GM19328 (cell line): ENCODE measurements around the gene KIF6.
A peak's percentile ranks its signal among the peaks of the same experiment; 100 is the strongest.

Experiments
- ATAC-seq: cut with Tn5 transposase; IDR thresholded peaks from one replicate; pipeline ENCODE4 v1.9.1; 2021; ENCODE audit warnings: mild to moderate bottlenecking, moderate library complexity; ENCODE audit not compliant: unreplicated experiment

The KIF6 gene

GRCh38 chr6:39560915-39561314, 164.3 kb downstream of the KIF6 start:
- ATAC-seq: no peak

- ATAC-seq: no peak
Observed at GRCh38 chr6:39558591-39559190, 166.5 kb downstream of the KIF6 start.

DNA sequence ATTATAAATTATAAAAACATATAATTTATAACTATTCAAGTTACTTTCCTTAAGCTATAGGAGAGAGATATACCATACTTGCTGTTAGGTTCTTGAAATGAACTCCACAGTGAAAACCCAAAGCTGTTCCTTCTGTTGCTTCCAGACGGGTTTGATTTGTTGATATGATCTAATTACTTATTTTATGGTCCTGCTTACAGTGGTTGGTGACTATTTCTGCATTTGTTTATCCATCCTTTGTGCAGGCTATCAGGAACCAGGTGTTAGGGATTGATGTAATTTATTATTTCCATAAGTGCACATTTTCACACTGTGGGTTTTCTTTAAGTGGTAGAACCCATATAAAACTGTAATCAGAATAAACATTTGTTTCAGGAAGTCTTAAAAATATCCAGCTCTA, 167.1 kb downstream of the KIF6 start:
- no peak for ATAC-seq

GRCh38 chr6:39555136-39555535, 170.1 kb downstream of the KIF6 start:
- no peak for ATAC-seq

GRCh38 chr6:39553860-39554802, 171.1 kb downstream of the KIF6 start:
- ATAC-seq: no peak

GRCh38 chr6:39553029-39553428, 172.2 kb downstream of the KIF6 start:
- no peak for ATAC-seq

DNA sequence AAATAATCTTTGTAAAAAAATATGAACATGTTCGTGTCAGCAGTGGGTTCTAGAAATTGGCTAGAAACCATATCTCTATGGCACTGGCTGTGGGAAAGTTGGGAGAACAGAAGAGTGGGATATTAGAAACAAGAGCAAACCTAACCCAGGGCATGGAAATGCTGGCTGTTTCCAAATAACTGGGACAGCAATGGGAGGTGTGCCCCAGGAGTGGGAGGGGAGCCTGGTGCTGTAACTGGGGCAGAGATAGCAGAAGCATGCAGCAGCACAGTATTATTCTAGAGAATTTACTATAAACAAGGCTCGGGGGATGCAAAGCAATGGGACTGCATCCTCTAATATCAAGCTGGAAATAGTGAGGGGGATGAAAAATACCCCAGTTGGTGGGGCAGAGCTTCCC, 175.0 kb downstream of the KIF6 start:
- no peak for ATAC-seq

GRCh38 chr6:39546731-39547130, 178.5 kb downstream of the KIF6 start:
- no peak for ATAC-seq

GRCh38 chr6:39543950-39544349, 181.3 kb downstream of the KIF6 start:
- ATAC-seq: no peak

- ATAC-seq: no peak
Observed at GRCh38 chr6:39543095-39543494, 182.1 kb downstream of the KIF6 start.

DNA sequence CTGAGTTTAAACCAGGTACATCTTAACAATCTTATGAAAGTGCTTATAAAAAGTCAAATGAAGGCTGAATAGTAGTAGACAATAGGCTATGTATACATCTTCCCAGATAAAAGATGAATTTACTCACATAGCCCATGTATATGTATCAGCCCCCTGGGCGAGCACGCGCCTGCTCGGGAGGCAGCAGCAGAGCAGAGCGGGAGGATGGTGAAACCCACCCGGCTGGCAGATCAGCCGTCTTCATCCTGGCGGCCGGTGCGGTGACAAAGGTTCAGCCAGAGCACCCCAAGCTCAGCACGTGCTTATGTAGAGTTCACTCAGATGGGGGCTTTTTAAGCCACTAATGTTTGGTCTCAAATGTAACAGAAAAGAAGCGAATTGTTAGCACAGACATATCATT, 184.8 kb downstream of the KIF6 start:
- no peak for ATAC-seq

DNA sequence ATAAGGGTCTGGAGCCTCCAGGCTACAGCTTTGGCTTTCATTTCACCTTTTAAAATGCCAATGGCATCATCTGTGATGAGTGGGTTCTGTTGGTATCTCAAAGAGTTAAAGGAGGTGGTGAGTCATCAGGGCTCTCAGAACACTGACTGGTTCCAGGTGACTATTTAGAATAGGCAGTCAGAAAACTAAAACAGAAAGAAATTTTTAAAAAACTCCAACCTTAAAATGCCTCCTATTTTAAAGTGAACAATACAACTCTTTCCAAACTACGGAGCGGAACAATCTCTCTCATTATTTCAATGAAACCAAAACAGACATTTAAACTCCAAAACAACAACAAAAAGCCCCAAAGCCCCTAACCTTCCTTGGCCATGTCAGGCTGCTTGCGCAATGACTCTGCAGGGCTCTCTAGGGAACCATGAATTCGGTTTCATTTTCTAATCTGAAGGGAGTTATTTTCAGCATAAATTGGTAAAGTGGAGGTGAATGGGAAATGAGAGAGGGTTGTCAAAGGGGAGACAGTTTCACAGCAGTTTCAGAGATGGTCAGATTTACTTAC, 194.9 kb downstream of the KIF6 start:
- peak; percentile 98 for ATAC-seq

GRCh38 chr6:39527792-39528564, 197.2 kb downstream of the KIF6 start:
- ATAC-seq: no peak

DNA sequence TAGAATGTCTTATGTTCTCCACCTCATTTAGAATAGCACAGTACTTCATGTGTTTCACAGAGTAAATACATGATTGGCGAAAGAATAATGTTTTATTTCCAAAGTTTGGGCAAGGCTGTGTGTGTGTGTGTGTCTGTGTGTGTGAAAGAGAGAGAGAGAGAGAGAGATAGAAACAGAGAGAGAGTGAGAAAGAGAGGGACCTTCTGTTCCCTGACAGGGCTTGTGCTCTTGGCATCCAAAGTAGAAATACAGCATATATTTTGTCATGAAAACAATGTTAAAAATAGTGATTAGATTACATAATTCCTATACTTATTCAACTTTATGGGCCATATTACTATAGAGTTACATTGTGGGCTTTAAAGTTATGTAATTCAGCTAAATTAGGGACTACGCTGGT, 201.2 kb downstream of the KIF6 start:
- ATAC-seq: no peak

DNA sequence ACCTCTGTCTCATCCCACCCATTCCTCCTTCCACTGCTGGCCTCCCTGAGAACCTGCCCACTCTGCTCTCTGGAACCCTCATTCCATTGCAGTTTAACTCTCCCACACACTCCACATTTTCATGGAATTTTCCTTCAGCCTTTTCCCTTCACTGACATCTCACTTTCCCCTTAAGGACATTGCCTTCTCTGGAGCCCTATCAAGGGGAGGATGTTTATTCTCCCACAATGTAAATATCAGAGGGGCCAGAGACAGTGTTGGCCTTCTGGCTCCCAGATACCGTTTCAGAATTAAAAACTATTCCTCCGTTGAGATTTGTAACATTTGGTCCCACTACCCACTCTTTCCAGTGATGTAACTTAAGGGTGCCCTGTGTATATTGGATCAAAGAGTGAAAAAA, 203.2 kb downstream of the KIF6 start:
- ATAC-seq: no peak

- ATAC-seq: no peak
Observed at GRCh38 chr6:39520916-39521315, 204.3 kb downstream of the KIF6 start.

- no peak for ATAC-seq
Observed at GRCh38 chr6:39520411-39520810, 204.8 kb downstream of the KIF6 start.

DNA sequence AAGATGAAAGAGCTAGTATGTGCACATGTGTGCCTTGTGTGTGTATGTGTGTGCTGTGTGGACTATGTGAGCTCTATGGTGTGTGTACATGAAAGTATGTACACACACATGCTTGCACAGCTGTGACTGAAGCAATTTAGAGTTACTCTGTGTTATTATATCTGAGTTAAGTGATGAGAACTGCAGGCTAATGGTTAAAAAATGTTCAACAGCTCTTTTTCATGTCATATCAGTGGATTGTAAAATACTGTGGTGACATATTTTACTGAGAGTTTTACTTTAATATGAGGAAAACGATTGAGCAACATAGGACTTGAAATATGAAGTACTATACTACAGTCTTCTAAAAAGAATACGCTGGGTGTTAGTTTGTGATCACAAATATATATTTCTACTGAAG, 207.0 kb downstream of the KIF6 start:
- no peak for ATAC-seq

DNA sequence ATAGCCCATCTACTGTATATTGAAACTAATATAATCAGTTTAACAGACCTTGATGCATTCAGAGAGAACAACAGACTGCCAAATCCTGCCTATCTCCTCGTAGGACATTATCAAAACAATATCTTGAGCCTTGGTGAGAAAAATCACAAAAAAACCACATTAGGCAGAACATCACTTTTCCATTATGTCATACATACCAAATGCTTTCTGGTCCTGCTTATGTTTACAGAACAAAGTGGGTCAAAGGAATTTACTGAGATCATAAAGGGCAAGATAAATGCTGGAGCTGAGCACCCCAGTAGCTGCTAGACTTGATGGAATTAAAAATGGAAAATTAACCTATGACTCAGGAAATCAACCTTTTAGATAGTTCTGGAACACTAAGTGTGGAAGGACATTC, 207.5 kb downstream of the KIF6 start:
- ATAC-seq: no peak

GRCh38 chr6:39516471-39516870, 208.7 kb downstream of the KIF6 start:
- ATAC-seq: no peak

DNA sequence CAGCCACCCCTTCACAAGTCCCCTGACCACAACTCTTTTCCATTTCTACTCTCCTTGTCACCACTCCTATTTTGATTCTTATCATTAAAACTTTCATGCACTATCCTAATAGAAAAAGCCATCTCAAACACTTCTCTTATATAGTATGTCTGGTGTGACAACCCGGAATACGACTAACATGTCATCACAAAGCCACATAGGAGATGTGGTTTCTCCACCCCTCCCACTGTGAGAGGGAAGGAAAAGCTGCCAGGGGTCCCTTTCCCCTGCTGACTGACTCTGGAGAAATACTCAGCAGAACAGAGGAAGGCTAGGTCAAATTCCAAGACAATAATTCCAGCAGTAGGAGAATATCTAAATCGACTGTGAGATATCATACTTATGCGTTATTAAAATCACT, 209.7 kb downstream of the KIF6 start:
- ATAC-seq: no peak
